GM12801 (cell line): ENCODE data around the gene PLCB3.

Source experiments
- CTCF ChIP-seq: IDR thresholded peaks from one replicate; pipeline ENCODE4 v1.5.1; 2011; ENCODE audit warnings: control low read depth; ENCODE audit not compliant: insufficient read length; ENCODE audit errors: extremely low read depth

The PLCB3 gene

GRCh38 chr11:64276653-64277431 is 25.5 kb downstream of the PLCB3 start:
- TF ChIP-seq CTCF = no peak

DNA sequence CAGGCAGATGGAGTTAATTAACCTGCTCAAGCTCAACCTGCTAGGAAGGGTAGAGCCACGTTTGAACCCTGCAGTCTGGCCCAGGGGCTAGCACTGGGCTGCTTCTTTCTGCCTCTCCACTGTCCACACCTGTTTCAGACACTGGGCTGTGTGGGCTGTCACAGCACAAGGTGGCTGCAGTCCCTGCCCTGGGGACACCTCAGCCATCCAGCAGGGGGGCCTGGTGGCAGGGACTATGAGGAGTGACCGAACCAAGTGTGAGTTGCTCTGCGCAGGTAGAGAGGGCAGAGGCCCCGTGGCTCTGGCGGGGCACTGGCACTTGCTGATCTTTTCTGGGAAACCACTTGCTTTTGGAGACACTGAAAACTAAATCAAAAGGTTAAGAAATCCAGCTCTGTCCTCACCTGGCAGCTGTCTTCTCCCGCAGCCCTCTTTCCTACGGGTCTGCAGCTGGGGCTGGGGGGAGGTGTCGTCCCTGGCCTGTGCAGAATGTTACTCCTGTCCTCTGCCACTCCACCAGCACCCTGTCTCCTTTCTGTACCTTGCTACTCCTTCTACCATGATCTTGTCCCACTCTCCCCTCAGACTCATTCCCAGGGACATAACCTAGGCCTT is 27.4 kb downstream of the PLCB3 start:
- no peak for TF ChIP-seq CTCF

GRCh38 chr11:64281957-64282770 is 30.8 kb downstream of the PLCB3 start:
- TF ChIP-seq CTCF = no peak

DNA sequence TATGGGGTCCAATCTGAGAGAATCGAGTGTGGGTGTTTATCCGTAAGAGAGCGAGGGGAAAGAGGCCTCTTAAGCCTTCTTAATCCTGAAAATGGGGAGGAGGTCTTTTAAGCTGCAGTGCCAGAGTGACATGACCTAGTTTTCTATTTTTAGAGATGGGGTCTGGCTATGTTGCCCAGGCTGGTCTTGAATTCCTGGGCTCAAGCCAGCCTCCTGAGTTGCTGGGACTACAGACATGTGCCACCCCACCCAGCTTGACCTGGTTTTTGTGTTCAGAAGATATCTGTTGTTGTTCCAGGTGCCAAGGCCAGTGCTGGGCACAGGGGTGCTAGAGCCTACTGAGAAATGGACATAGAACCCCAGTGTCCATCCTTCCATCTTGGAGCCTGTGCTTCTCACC is 31.8 kb downstream of the PLCB3 start:
- no peak for TF ChIP-seq CTCF

DNA sequence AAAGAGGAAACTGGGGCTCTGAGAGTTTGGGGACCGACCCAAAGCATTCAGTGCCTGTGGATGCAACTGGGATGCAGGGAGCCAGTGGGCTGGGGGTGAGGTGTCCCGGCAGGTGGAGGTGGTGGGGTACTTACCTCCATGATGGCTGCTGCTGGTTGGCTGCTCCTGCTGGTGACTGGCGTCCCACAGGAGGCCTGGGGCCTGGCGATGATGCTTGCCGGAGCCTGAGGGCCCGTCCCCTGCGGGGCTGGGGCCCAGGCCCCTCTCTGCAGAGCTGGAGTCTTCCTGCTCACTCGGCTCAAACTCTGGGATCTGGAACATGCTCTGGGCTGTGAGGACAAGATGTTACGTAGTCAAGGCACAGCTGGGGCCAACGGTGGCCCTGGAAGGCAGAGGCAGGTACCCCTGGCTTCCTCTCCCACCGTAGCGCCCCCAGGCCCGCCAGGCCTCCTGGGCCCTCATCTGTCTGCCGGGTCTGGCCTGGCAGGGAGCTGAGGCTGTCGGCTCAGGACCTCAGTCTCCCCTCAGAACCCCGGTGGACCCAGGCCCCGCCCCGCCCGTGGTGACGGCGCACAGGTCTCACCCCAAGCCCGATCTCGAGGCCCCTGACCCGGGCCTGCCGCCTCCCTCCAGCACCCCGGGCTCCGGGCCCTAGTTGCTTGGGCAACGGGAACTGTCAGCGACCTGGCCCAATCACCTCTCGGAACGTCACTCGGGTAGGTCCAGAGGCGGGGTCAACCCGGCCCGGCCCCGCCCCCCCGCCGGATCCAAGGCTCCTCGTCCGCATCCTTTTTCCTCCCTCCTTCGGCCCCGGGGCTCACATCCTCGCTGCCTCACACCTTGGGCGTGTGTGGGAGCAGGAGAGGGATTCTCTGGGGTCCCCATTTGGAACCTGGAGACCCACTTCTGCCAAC is 33.0 kb downstream of the PLCB3 start, which contains the start of gene BAD:
Gene BAD, minus strand, starts transcription at position 618 of the 914 bp plus-strand sequence. Its CDS starts 297 bp downstream, at position 321.
- TF ChIP-seq CTCF = no peak

DNA sequence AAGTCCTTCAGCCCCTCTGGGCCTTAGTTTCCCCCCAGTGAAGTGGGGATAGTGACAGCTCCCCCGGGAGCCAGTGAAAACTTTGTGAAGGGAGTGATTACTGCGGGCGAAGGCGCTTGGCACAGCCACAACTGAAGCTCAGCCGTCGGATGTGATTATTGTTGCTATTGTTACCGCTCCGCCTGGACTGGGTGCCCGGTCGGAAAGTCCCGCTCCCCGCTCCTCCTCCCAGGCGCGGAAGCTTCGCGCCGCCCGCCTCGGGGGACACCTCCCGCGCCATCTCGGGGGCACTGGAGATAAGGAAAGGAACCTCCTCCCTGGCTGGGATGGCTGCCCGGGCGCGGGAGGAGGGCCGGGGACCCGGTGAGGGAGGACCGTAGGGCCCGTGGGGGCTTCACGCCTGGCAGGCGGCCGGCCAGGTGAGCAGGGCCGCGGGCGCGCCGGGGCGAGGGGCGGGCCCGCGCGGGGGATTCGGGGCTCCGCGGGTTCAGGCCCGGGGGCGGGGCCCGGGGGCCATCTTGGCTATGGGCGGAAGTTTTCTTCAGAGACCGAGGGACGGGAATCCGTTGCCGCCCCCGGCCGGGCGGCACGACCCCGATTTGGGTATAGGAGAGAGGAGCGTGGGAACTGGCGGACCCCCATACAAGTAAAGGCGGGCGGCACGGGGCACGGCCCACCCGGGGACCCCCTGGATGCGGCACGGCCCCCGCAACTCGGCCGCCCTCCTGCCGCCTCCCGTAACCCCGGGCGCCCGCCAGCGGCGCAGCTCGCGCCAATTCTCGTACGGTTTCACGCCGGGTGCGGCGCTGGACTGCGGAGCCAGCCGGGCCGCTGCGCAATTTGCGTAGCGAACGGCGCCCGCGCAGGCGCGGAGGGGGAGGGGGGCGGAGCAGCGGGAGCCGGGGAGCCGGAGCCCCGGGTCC is 33.9 kb downstream of the PLCB3 start, which contains the start of gene GPR137:
Gene GPR137, plus strand, starts transcription at position 887 of the 923 bp plus-strand sequence. CDS start 677 bp downstream, outside the sequence.
- no peak for TF ChIP-seq CTCF
